Left ventricle myocardium superior (tissue), 1 donor: Measurements from ENCODE around the gene SHMT1. TPM values are rescaled to one million over a fixed set of nuclear protein-coding genes. Genes with fewer than 3 reads are reported as not detected.
A peak's percentile ranks its signal among the peaks of the same experiment; 100 is the strongest.
"Not testable (repeated sequence)": the region's sequence is repeated elsewhere in the genome, so short reads cannot be mapped to it uniquely, and the experiment has no call there.

Experiments used
- ATAC-seq: fragments of 200-7000 bp; cut with Tn5 transposase; one replicate; pipeline ENCODE4 v1.9.1; 2020; ENCODE audit warnings: mild to moderate bottlenecking, moderate library complexity
- DNase-seq: peaks from one replicate; pipeline ENCODE4 v3.0.0-alpha.2; 2020
- intact Hi-C: fragments of 100-400 bp; cut with micrococcal nuclease; formaldehyde crosslinking; loops from one replicate; pipeline ENCODE4 v1.11.0; 2022
- total RNA-seq: library from RNA; stranded (reverse); fragmentation: NEBNext Ultra II Directional; extraction: Animal tissue kit (Norgen Biotek cat#: 25700); gene quantifications from one replicate; pipeline ENCODE4 v1.2.1, GENCODE V29; 2021
- donor health status: DM: no; HTN: yes; CAD: no; lungs with severe emphysema.

Gene SHMT1
- total RNA-seq, 1 donor from 2014 or later = 8.4 TPM

DNA sequence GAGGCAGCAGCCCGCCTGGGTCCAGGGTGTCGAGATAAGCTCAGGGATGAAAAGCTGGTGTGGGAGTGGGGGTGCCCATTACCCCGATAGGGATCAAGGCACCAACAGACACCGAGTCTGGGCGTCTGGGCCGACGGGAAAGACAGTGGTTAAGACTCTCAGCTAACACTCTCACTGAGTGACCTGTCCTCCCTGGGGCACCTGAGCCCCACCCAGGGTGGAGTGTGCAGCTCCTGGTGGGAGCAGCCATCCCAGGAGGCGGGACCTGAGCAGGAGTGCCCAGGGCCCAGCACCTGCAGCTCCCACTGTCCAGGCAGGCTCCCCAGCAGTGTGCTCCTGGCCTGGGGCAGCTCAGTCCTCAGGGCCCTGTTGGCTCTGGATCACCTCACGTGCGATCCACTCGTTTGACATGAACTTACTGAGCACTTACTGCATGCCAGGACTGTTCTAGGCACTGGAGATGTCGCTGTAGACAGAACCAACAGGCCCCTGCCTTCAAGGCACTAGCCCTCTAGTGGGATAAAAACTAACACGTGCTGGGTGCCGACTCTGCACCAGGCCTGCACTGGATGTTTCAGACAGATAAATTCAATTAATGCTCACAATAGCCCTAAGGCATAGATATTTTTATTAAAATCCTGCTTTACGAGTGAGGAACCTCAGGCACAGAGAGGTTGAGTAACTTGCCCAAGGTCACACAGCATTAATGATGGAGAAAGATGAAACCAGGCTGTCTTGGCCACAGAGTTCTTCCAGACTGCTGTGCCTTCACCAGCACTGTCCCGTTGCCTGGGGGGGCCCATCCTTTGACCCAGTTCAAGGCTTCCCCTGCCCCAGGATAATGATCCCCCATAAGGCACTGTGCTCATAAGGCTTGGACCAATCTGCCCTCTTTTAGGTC, 16.1 kb upstream of the SHMT1 start:
- DNase-seq (no peak), ATAC-seq (no peak)
- intact Hi-C loops = no loop called here

DNA sequence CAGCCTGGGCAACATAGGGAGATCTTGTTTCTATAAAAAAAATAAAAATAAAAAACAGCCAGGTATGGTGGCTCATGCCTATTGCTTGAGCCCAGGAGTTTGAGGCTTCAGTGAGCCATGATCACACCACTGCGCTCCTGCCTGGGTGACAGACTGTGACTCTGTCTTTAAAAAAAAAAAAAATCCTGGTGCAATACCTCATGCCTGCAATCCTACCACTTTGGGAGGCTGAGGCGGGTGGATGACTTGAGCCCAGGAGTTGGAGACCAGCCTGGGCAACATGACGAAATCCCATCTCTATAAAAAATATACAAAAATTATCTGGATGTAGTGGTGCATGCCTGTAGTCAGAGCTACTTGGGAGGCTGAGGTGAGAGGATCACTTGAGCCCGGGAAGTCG, 15.3 kb upstream of the SHMT1 start:
- ATAC-seq, DNase-seq, intact Hi-C loops: not testable (repeated sequence)

DNA sequence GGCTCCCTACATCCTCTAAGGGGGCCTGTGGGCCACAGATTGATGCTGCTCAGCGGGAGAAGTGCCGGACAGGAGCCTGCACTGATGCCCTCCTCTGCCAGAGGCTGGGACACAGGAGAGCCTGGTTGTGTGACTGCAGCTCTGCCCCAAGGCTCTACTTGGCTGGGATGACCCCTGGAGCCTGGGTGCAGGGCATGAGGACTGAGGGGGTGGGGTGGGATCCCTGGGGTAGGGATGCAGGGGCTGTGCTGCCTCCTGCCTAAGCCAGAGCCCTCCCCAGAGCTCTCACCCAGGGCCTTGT, 14.8 kb upstream of the SHMT1 start:
- no peak for ATAC-seq
- intact Hi-C loops = no loop called here
- DNase-seq = no peak

DNA sequence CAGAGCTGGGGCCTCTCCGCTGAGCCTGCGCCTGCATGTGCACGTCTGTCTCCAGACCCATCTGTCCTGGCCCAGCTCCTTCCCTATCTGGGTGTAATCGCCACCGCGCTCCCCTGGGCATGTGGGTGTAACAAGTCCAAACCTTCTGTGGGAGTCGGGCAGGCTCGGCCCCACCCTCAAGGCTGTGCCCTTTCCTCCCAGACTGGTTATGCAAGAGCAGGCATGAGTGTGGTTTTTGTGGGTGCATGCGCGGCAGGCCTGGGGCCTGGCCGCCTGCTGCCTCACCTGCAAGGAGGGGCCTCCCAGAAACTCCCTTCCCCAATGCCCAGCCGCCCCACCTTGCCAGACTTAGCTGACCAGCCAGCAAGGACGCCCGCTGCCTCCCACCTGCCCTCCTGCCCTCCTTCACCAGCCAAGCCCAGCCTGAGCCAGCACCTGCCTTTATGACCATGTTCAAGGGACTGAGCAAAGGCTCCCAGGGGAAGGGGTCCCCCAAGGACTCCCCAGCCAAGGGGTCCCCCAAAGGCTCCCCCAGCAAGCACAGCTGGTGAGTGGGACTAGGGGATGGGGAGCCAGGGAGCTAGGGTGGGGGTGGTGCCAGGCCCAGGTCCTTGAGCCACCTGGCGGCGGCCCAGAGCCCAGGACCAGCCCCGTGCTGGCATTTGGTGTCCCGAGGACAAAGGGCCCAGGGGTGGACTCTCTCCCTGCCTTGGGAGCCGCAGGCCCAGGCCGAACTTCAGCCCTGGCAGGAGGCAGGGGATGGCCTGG, 14.3 kb upstream of the SHMT1 start, which contains the start of gene EVPLL:
TSS of gene EVPLL (plus strand) at position 342 of the 768 bp plus-strand sequence. CDS start 3,160 bp downstream, outside the sequence.
- DNase-seq = peak; percentile 57

DNA sequence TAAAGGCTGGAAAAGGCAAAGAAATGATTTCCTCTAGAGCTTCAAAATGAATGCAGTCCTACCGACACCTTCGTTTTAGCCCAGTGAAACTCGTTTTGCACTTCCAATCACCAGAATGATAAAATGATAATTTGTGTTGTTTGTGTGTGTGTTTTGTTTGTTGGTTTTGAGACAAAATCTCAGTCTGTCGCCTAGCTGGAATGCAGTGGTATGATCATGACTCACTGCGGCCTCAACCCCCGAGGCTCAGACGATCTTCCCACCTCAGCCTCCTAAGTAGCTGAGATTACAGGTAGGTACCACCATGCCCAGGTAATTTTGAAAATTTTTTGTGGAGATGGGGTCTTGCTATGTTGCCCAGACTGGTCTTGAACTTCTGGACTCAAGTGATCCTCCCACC, 10.9 kb upstream of the SHMT1 start:
- intact Hi-C loops = no loop called here
- no peak for DNase-seq

More for the DNA sequence above, 14.3 kb upstream of the SHMT1 start, which contains the start of gene EVPLL:
- intact Hi-C loops = no loop called here
- ATAC-seq = peak; percentile 26

DNA sequence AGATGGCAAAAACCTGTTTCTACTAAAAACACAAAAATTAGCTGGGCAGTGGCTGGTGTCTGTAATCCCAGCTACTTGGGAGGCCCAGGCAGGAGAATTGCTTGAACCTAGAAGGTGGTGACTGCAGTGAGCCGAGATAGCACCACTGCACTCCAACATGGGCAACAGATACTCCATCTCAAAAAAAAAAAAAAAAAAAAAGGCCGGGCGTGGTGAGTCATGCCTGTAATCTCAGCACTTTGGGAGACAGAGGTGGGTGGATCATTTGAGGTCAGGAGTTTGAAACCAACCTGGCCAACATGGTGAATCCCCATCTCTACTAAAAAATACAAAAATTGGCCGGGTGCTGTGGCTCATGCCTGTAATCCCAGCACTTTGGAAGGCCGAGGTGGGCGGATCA, 9.8 kb upstream of the SHMT1 start:
- not testable (repeated sequence) for DNase-seq, ATAC-seq

More for the DNA sequence above, 10.9 kb upstream of the SHMT1 start:
- no peak for ATAC-seq

DNA sequence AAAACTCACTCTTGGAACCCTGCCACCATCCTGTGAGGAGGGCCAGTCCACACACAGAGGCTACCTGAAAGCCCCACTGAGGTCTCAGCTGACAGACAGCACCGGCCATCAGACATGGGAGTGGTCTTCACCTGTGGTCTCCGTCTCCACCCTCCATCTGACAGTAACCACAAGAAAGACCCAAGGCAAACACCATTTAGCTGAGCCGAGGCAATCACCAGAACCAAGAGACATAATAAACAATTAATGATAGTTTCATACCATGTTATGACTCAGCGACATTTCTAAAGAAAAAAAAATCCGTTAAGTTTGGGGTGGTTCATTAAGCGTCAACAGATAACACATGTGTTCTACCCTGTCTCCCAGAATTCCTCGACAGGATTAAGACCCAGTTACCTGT, 8.1 kb upstream of the SHMT1 start:
- DNase-seq = no peak
- ATAC-seq = no peak
- intact Hi-C loops = no loop called here

More for the DNA sequence above, 9.8 kb upstream of the SHMT1 start:
- intact Hi-C loops = not testable (repeated sequence)

DNA sequence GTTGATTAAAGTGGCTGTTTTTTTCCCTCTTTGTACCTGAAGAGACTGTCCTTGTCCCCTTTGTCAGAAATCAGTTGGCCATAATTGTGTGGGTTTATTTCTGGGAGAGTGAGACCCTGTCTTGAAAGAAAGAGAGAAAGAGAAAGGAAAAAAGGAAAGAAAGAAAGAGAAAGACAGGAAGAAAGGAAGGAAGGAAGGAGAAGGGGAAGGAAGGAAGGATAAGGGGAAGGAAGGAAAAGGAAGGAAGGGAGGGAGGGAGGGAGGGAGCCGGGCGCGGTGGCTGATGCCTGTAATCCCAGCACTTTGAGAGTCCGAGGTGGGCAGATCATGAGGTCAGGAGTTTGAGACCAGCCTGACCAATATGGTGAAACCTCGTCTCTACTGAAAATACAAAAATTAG, 7.4 kb upstream of the SHMT1 start:
- DNase-seq (no peak), ATAC-seq (no peak)
- intact Hi-C loops = no loop called here

DNA sequence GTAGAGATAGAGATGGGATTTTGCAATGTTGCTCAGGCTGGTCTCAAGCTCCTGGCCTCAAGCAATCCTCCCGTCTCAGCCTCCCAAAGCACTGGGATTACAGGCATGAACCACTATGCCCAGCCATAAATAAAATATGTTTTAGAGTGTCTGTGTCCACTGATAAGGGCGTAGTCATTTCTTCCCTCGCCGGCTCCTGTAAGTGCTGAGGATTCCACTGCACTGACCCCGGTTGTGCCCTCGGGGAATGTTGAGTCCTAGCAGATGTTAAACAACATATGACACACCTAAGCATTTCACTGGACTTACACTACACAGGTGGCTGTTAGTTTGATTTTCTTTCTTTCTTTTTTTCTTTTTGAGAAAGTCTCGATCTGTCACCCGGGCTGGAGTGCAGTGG, 5.6 kb upstream of the SHMT1 start:
- intact Hi-C loops = no loop called here
- DNase-seq = no peak
- ATAC-seq = no peak

DNA sequence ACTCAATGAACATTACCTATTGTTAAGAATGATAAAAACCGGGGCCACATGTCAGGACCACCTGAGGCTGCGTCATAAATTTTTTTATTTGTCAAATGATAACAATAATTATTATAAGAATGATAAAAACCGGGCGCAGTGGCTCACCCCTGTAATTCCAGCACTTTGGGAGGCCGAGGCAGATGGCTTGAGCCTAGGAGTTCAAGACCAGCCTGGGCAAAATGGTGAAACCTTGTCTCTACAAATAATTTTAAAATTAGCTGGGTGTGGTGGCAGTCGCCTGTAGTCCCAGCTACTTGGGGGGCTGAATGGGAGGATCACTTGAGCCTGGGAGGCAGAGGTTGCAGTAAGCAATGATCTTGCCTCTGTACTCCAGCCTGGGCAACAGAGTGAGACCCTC, 816 bp upstream of the SHMT1 start:
- intact Hi-C loops = no loop called here
- ATAC-seq = no peak
- DNase-seq = no peak

DNA sequence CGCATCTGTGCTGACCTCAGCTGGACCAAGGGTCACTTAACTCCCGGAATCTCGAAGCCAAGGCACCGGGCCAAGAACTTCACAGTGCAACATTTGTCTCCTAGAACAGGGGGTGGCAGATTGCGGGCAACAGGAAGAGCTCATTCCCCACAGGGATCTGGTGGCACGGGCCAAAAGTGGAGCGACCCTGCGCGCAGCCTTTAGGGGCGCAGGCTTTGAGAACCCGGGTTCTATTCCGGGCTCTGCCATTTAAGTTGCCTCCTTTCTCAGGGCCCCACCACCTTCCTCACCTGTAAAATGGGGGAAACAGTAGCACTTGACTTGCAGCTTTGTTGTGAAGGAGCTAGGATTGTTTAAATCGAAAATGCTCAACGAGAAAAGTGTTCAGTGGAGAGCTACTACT, 651 bp downstream of the SHMT1 start:
- DNase-seq (peak; percentile 81), ATAC-seq (peak; percentile 59)
- intact Hi-C loops = no loop called here

DNA sequence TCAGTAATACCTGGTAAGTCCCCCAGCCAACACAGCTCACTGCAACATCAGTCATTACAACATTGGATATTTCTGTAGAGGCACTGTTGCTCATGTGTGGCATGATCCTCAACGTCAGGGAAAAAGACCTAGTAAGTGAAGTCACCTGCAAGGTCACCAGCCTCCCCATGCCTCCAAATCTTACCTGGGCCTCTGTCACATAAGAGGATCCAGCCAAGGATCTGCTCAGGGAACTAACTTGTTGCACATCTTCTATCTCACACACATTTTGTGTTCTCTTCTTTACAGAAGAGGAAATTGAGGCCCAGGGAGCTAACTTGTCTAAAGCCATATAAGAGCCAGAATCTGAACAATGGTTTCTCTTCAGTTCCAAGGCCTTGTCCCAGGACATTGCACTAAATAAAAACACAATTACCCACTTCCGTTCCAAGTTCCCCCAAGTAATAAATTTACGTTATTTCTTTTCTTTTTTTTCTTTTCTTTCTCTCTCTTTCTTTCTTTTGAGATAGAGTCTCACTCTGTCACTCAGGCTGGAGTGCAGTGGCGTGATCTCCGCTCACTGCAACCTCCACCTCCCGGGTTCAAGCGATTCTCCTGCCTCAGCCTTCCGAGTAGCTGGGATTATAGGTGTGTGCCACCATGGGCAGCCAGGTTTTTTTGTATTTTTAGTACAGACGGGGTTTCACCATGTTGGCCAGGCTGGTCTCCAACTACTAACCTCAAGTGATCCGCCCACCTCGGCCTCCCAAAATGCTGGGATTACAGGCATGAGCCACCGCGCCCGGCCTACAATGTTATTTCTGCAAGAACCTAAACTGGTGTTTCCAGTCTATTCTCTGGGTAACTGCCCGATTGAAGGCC, 1.3 kb downstream of the SHMT1 start:
- ATAC-seq (no peak), DNase-seq (no peak)
- intact Hi-C loops = no loop called here

DNA sequence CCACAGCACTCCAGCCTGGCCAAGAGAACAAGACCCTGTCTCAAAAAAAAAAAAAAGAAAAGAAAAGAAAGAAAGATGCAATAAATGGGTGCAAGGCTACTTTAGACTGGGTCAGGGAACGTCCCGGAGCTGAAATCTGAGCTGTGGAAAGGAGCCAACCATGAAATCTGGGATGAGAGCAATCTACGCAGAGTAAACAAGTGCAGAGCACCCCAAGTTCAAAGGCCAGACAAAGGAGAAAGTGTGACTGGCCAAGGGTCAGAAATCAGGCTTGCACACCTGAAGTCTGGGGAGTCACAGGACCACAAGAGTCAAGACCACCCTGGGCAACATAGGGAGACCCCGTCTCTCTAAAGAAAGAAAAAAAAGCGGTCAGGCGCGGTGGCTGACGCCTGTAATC, 2.8 kb downstream of the SHMT1 start:
- no peak for ATAC-seq
- intact Hi-C loops = no loop called here
- DNase-seq = no peak

DNA sequence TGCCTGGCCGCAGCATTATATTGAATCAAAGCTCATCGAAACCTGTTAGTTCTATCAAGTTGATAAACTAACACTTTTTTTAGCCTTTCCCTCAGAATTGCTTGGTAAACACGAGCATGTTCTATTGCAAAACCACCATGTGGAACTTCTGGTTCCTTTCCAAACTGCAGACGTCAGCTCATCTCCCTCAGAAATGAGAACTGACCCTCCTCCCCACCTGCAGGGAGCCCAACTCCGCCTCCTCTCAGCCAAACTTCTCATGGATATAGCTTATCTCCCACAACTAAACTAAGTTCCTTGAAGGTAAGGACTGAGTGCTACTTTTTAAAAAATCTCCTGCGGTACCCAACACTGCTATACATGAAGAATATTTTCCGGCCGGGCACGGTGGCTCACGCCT, 6.7 kb downstream of the SHMT1 start:
- ATAC-seq (peak; percentile 88), DNase-seq (peak; percentile 31)
- intact Hi-C loops = no loop called here

DNA sequence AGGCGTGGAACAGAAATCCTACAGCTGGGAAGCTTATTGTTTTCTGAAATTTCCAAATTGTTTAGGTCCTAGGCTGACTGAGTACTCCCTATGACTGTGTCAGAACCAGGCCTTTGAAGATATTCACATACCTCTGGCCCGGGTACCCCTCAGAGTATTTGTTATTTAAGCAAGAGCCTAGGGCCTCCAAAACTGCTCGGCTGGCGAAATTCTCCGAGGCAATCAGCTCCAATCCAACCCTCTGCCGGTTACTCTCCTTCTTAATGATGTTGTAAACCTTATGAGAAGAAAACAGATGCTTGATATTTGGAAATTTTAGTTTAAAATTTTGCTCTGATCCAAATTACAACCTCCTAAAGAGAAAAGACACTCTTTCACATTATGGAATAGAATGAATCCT, 9.8 kb downstream of the SHMT1 start:
- intact Hi-C loops = no loop called here
- no peak for ATAC-seq
- DNase-seq = no peak

DNA sequence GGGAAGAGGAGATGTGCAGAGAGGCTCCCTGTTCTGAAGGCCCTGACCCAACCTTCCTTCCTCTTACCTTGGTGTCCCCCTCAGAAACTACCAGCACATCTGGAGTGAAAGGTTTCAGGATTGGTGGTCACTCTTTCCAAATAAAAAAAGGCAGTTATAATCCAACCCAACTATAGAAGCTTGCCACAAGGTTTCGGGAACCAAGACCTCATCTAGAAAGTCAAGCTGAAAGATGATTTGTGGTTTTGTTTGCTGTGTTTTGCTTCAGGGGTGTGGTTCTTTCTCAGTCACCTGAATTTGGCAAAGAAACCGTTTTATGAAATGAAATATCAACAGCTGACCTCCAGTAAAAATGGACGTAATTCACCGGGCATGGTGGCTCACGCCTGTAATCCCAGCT, 19.3 kb downstream of the SHMT1 start:
- ATAC-seq (no peak), DNase-seq (no peak)
- intact Hi-C loops = no loop called here

DNA sequence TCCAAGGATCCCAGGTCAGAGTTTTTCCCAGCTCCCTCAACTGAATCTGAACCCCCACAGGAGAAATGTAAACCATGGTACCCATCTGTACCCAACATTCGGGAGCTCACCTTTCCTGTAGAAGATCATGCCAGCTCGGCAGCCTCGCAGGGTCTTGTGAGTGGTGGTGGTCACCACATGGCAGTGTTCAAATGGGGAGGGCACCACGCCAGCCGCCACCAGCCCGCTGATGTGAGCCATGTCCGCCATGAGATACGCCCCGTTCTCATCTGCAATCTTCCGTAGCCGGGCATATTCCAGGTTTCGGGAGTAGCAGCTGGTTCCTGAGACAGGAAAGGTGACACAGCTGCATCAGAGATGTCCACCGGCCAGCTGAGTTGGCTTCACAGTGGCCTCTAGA, 23.4 kb downstream of the SHMT1 start:
- no peak for DNase-seq
- intact Hi-C loops = no loop called here
- no peak for ATAC-seq

DNA sequence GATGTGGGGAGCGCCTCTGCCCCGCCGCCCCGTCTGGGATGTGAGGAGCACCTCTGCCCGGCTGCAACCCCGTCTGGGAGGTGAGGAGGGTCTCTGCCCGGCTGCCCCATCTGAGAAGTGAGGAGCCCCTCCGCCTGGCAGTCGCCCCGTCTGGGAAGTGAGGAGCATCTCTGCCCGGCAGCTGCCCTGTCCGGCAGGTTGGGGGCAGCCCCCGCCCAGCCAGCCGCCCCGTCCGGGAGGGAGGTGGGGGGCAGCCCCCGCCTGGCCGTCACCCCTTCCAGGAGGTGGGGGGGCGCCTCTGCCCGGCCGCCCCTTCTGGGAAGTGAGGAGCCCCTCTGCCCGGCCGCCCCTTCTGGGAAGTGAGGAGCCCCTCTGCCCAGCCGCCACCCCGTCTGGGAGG, 25.2 kb downstream of the SHMT1 start:
- ATAC-seq, intact Hi-C loops, DNase-seq: not testable (repeated sequence)

DNA sequence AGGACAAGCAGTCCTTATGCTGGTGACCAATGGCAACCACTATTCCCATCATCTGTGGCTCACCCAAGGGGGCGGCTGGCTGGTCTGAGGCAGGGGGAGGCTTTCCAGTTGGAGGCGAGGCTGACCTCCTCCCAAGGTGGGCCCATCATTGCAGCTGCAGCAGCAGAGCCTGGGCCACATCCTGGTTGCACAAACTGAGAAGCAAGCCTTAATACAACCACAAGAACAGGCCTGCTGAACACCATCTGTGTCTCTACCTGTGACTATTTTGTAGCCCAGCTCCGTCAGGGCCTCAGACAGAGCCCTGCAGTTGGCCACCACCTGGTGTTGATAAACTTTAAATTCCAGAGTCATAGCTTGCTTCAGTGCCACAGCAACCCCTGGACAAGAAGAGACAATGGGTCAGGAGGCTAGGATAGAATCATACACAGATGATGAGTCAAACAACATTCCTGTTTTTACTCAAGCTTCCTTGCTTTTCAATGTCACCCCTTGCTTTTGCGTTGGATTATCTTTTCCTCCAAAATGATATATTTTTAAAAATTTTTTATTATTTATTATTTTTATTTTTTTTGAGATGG, 30.4 kb downstream of the SHMT1 start:
- intact Hi-C loops = no loop called here
- DNase-seq (no peak), ATAC-seq (no peak)
